Measurements from ENCODE around the gene ASB5. TPM values are rescaled to one million over a fixed set of nuclear protein-coding genes. Genes with fewer than 3 reads are reported as not detected.

The ASB5 gene, protein sequence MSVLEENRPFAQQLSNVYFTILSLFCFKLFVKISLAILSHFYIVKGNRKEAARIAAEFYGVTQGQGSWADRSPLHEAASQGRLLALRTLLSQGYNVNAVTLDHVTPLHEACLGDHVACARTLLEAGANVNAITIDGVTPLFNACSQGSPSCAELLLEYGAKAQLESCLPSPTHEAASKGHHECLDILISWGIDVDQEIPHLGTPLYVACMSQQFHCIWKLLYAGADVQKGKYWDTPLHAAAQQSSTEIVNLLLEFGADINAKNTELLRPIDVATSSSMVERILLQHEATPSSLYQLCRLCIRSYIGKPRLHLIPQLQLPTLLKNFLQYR
- not detected for polyA plus RNA-seq (ENCODE audit: low read depth in 6 of 6)

- ATAC-seq (ENCODE audit: low read depth in 2 of 2) (no peak), DNase-seq (no peak)
- Mint-ChIP-seq H3K4me1 (no peaks in the 10 kb centered on the region), H3K27me3 (peaks cover 0 to 17% (median 0%) of the 10 kb centered on the region in 3 donors), H3K4me3 (no peak within 1 kb of the TSS), H3K36me3 (no peaks in the 10 kb centered on the region), H3K9me3 (no peaks in the 10 kb centered on the region), H3K27ac (no peak within 1 kb of the TSS)
These were observed at the start of gene ASB5 for GRCh38 chr4:176268963-176269362. Gene ASB5, minus strand, starts transcription at chr4:176269222. Its CDS starts 114 bp downstream, at chr4:176269108.

- DNase-seq (no peak), ATAC-seq (ENCODE audit: low read depth in 2 of 2) (no peak)
- no peaks in the 10 kb centered on the region for H3K27me3 Mint-ChIP-seq
- H3K4me1 Mint-ChIP-seq: peaks cover 0 to 2% (median 1%) of the 10 kb centered on the region in 3 donors
- no peak overlapping the region for H3K4me3 Mint-ChIP-seq
- H3K27ac Mint-ChIP-seq: peak overlapping the region in 1 of 6 donors; percentile 6
- H3K9me3 Mint-ChIP-seq: no peaks in the 10 kb centered on the region
- H3K36me3 Mint-ChIP-seq: no peaks in the 10 kb centered on the region
These were observed 44.7 kb upstream of the ASB5 start for GRCh38 chr4:176313596-176314336.

DNA sequence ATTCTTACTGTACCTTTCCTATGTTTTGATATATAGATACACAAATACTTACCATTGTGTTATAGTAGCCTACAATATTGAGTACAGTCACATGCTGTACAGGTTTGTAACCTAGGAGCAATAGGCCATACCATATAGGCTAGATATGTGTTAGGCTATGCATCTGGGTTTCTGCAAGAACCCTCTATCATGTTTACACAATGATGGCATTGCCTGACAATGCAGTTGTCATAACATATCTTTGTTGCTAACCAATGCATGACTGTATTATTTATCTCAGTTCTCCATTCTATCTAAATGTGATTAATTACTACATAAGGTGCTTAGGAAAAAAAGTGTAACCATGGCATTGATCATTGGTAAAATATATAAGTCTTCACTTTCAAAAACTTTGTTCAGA is 40.8 kb upstream of the ASB5 start:
- Mint-ChIP-seq H3K4me3 (no peak overlapping the region), H3K27me3 (peaks cover 12 to 23% (median 14%) of the 10 kb centered on the region in 3 donors), H3K9me3 (no peaks in the 10 kb centered on the region), H3K27ac (no peak overlapping the region), H3K36me3 (no peaks in the 10 kb centered on the region), H3K4me1 (peaks cover 0 to 3% (median 2%) of the 10 kb centered on the region in 3 donors)
- no peak for DNase-seq
- ATAC-seq (ENCODE audit: low read depth in 2 of 2): peak; percentile 28 to 56

DNA sequence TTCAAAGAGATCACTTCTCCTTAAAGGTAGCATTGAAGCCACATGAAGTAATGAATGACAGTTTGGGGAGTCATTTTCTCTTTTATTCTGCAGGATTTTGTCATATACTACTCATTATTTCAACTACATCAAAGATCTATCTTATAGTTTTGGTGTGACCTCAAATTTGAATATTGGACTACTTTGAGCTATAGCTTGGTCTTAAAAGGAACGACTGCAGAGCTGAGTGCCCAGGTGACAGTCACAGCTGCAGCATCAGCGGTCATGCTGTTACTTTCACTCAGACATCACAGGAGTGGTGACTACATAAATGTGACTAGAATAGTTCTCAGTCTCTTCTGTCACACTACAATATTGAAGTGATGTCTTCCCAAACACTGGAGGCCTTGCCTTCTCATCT is 40.0 kb upstream of the ASB5 start:
- peak; percentile 52 to 68 for ATAC-seq (ENCODE audit: low read depth in 2 of 2)
- peaks cover 17 to 24% (median 21%) of the 10 kb centered on the region in 3 donors for H3K27me3 Mint-ChIP-seq

GRCh38 chr4:176308441-176308840 is 39.4 kb upstream of the ASB5 start:
- H3K4me1 Mint-ChIP-seq: peaks cover 0 to 3% (median 2%) of the 10 kb centered on the region in 3 donors
- peaks cover 21 to 30% (median 27%) of the 10 kb centered on the region in 3 donors for H3K27me3 Mint-ChIP-seq
- no peaks in the 10 kb centered on the region for H3K36me3 Mint-ChIP-seq
- H3K4me3 Mint-ChIP-seq: no peak overlapping the region
- no peak for DNase-seq
- no peak overlapping the region for H3K27ac Mint-ChIP-seq
- H3K9me3 Mint-ChIP-seq: no peaks in the 10 kb centered on the region
- ATAC-seq (ENCODE audit: low read depth in 2 of 2): no peak

More for the DNA sequence above, 40.0 kb upstream of the ASB5 start:
- Mint-ChIP-seq H3K36me3 (no peaks in the 10 kb centered on the region), H3K4me3 (no peak overlapping the region), H3K9me3 (no peaks in the 10 kb centered on the region), H3K4me1 (peaks cover 0 to 3% (median 2%) of the 10 kb centered on the region in 3 donors), H3K27ac (no peak overlapping the region)
- no peak for DNase-seq

- H3K27ac Mint-ChIP-seq: peak overlapping the region in 1 of 6 donors; percentile 5
- H3K4me3 Mint-ChIP-seq: no peak overlapping the region
- H3K4me1 Mint-ChIP-seq: peaks cover 0 to 3% (median 2%) of the 10 kb centered on the region in 3 donors
- ATAC-seq (ENCODE audit: low read depth in 2 of 2): no peak
- DNase-seq: no peak
- H3K36me3 Mint-ChIP-seq: no peaks in the 10 kb centered on the region
- H3K9me3 Mint-ChIP-seq: no peaks in the 10 kb centered on the region
- H3K27me3 Mint-ChIP-seq: peaks cover 21 to 39% (median 33%) of the 10 kb centered on the region in 3 donors
These were observed 38.6 kb upstream of the ASB5 start for GRCh38 chr4:176307666-176307930.

DNA sequence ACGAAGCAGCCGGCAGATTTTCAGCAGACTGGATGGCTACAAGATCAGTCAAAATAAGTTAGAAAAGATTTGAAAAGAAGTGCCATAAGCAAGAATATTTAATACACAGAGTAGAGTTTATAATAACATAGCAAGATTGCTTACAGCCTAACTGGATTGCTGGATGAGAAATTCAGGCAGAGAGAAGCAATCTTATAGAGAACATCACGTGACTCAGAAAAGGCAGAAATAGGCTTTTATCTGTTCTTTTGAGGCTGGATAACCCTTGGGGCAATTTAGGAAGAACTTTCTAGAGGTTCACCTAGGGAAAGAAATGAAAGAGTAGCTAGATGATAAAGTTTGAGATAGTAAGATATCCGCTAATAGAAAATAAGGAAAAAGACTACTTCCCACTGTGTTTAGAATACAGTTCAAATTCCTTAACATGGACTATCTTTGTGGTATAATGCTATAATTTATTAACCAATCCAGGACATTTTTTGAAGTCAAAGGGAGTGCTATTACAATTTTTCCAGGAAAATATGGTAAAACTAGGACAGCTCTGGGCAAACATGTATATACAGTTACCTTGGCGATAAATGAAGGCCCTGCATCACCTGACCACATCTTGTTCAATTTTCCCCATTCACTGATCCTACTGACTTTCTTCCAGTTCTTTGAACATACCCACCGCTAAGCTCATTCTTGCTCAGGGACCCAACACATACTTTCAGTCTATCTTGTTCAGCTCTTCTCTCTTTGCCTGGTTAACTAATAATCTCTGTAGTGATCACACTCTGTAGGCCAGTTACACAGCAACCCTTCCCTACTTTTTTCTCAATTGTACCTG is 38.0 kb upstream of the ASB5 start:
- Mint-ChIP-seq H3K9me3 (no peaks in the 10 kb centered on the region), H3K27ac (peak overlapping the region in 1 of 6 donors; percentile 5), H3K36me3 (no peaks in the 10 kb centered on the region), H3K27me3 (peaks cover 21 to 39% (median 33%) of the 10 kb centered on the region in 3 donors), H3K4me3 (no peak overlapping the region), H3K4me1 (peaks cover 0 to 3% (median 2%) of the 10 kb centered on the region in 3 donors)
- ATAC-seq (ENCODE audit: low read depth in 2 of 2) (no peak), DNase-seq (no peak)

GRCh38 chr4:176303938-176304337 is 34.9 kb upstream of the ASB5 start:
- Mint-ChIP-seq H3K4me1 (peaks cover 0 to 3% (median 0%) of the 10 kb centered on the region in 3 donors), H3K9me3 (no peaks in the 10 kb centered on the region), H3K27ac (peak overlapping the region in 1 of 6 donors; percentile 87), H3K36me3 (no peaks in the 10 kb centered on the region), H3K27me3 (peaks cover 21 to 39% (median 33%) of the 10 kb centered on the region in 3 donors), H3K4me3 (no peak overlapping the region)
- DNase-seq (no peak), ATAC-seq (ENCODE audit: low read depth in 2 of 2) (no peak)

DNA sequence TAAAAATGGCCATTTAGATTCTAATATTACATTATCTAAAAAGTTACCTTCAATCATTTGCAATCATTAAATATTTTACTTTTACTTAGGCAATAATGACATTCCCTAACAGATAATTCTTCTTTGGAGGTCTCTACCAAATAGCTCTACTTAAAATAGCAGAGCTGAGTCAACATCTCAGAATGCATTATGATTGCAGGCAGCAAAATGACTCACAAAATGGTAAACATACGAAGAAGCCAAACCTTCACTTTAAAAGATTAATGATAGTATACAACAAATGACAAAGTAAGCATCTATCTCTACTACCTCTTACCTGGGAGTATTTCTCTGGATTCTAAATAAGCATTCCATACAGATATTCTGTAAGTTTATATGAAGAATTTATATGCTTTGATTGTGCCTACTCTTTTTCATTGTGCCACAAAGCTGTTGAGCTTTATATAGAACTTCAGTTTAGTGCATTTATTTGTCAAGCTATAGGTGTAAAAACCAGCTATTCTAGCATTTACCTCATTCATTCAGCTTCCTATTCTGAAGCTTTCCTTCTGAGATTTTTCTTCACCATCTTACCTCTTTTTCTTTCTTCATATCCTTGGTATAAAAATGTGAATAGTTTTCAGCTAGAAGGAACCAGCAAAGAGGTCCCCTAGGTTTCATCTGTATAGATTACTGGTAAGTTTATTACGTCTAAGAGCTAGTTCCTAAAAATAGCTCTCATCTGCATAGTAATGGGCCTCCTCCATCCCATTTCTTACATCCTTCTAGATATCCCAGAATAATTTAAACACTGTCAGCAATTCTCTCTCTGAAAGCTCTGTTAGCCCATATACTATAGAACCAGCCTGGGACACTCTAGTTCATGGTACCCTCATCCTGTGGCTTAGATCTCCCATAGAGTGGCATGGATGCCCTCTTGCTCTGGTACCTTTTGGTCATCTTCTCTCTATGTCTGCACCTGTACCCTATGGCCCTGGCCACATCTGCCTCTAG is 33.6 kb upstream of the ASB5 start:
- no peak for ATAC-seq (ENCODE audit: low read depth in 2 of 2)
- peaks cover 19 to 35% (median 31%) of the 10 kb centered on the region in 3 donors for H3K27me3 Mint-ChIP-seq
- no peaks in the 10 kb centered on the region for H3K4me1 Mint-ChIP-seq
- no peak overlapping the region for H3K4me3 Mint-ChIP-seq
- no peak for DNase-seq
- no peaks in the 10 kb centered on the region for H3K9me3 Mint-ChIP-seq
- no peaks in the 10 kb centered on the region for H3K36me3 Mint-ChIP-seq
- H3K27ac Mint-ChIP-seq: no peak overlapping the region

GRCh38 chr4:176300565-176300964 is 31.5 kb upstream of the ASB5 start:
- no peaks in the 10 kb centered on the region for H3K36me3 Mint-ChIP-seq
- no peaks in the 10 kb centered on the region for H3K9me3 Mint-ChIP-seq
- DNase-seq: no peak
- H3K27ac Mint-ChIP-seq: no peak overlapping the region
- no peak for ATAC-seq (ENCODE audit: low read depth in 2 of 2)
- peaks cover 8 to 26% (median 23%) of the 10 kb centered on the region in 3 donors for H3K27me3 Mint-ChIP-seq
- no peaks in the 10 kb centered on the region for H3K4me1 Mint-ChIP-seq
- no peak overlapping the region for H3K4me3 Mint-ChIP-seq

DNA sequence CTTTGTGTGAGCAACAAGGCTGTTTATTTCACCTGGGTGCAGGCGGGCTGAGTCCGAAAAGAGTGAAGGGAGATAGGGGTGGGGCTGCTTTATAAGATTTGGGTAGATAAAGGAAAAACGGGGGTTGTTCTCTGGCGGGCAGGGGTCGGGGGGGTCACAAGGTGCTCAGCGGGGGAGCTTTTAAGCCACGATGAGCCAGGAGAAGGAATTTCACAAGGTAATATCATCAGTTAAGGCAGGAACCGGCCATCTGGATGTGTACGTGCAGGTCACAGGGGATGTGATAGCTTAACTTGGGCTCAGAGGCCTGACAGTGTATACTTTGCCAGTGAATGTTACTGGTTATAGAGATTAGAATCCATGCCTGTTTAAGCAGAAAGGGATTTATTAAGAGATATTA is 31.0 kb upstream of the ASB5 start:
- Mint-ChIP-seq H3K9me3 (no peaks in the 10 kb centered on the region), H3K27ac (no peak overlapping the region), H3K4me1 (no peaks in the 10 kb centered on the region), H3K36me3 (no peaks in the 10 kb centered on the region), H3K4me3 (no peak overlapping the region), H3K27me3 (peaks cover 8 to 22% (median 18%) of the 10 kb centered on the region in 3 donors)
- DNase-seq (no peak), ATAC-seq (ENCODE audit: low read depth in 2 of 2) (no peak)

- H3K27me3 Mint-ChIP-seq: peaks cover 1 to 10% (median 9%) of the 10 kb centered on the region in 3 donors
- DNase-seq: no peak
- H3K4me3 Mint-ChIP-seq: no peak overlapping the region
- H3K9me3 Mint-ChIP-seq: no peaks in the 10 kb centered on the region
- no peak overlapping the region for H3K27ac Mint-ChIP-seq
- H3K36me3 Mint-ChIP-seq: no peaks in the 10 kb centered on the region
- no peaks in the 10 kb centered on the region for H3K4me1 Mint-ChIP-seq
- no peak for ATAC-seq (ENCODE audit: low read depth in 2 of 2)
These were observed 29.6 kb upstream of the ASB5 start for GRCh38 chr4:176298664-176299063.
